Loucy (cell line): ENCODE measurements around the gene CIDEB.
A peak's percentile ranks its signal among the peaks of the same experiment; 100 is the strongest.

Experiments used
- EZH2phosphoT487 ChIP-seq: fragments of 200-600 bp; IDR thresholded peaks from 2 replicates; pipeline ENCODE4 v1.6.1; 2018; ENCODE audit warnings: antibody characterized with exemption, mild to moderate bottlenecking, moderate library complexity, borderline replicate concordance
- TF ChIP-seq, protein P1 (sequence below): fragments of 200-600 bp; sonication (generic); conservative IDR thresholded peaks from 2 replicates; pipeline ENCODE4 v1.5.1; 2014; ENCODE audit warnings: mild to moderate bottlenecking, antibody characterized with exemption, low read length

GRCh38 chr14:24273422-24273998 lies 34.3 kb downstream of the CIDEB start:
- TF ChIP-seq, protein P1, sequence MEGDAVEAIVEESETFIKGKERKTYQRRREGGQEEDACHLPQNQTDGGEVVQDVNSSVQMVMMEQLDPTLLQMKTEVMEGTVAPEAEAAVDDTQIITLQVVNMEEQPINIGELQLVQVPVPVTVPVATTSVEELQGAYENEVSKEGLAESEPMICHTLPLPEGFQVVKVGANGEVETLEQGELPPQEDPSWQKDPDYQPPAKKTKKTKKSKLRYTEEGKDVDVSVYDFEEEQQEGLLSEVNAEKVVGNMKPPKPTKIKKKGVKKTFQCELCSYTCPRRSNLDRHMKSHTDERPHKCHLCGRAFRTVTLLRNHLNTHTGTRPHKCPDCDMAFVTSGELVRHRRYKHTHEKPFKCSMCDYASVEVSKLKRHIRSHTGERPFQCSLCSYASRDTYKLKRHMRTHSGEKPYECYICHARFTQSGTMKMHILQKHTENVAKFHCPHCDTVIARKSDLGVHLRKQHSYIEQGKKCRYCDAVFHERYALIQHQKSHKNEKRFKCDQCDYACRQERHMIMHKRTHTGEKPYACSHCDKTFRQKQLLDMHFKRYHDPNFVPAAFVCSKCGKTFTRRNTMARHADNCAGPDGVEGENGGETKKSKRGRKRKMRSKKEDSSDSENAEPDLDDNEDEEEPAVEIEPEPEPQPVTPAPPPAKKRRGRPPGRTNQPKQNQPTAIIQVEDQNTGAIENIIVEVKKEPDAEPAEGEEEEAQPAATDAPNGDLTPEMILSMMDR = peak; percentile 45
- TF ChIP-seq EZH2phosphoT487 = no peak
